ENCODE data around the gene TNRC6A. TPM values are rescaled to one million over a fixed set of nuclear protein-coding genes. Genes with fewer than 3 reads are reported as not detected.

TNRC6A gene
- total RNA-seq, 1 experiment from 2014 or later: 84.8 TPM

GRCh38 chr16:24774510-24774909 is 45.1 kb downstream of the TNRC6A start:
- Histone ChIP-seq H3K4me1 (replicated peaks; ENCODE audit: insufficient read depth) (peaks cover 10% of the 10 kb centered on the region), H3K27ac (no peak overlapping the region), H3K4me3 (no peak overlapping the region), H3K36me3 (ENCODE audit: low read depth) (peaks cover 48% of the 10 kb centered on the region), H4K20me1 (ENCODE audit: insufficient read depth) (peaks cover 29% of the 10 kb centered on the region), H2AFZ (no peak overlapping the region), H3K9me3 (ENCODE audit: insufficient read depth, low read depth) (no peaks in the 10 kb centered on the region), H3F3A (ENCODE audit: insufficient read depth, low read depth) (peaks cover 30% of the 10 kb centered on the region; the same call in 1 of the 2 replicates), H3K79me2 (ENCODE audit: low read depth) (peaks cover 50% of the 10 kb centered on the region), H3K27me3 (ENCODE audit: insufficient read depth, low read depth) (no peaks in the 10 kb centered on the region), H3K4me2 (no peak overlapping the region), H3K9me2 (ENCODE audit: insufficient read depth) (no peaks in the 10 kb centered on the region)
- ChIA-PET CTCF (no interaction called here), POLR2A (ENCODE audit: unreplicated experiment) (no interaction called here)
- TF ChIP-seq EZH2 (IDR thresholded peaks at IDR 0.05; ENCODE audit: low read depth) (no peak), CTCF (conservative IDR thresholded peaks at IDR 0.05) (no peak)
- no TSS peak for BruUV-seq (replicated peaks)
- intact Hi-C loops (cut with micrococcal nuclease; ENCODE audit: unreplicated experiment): loop anchor here (10.0 kb wide), 1 partner anchor 210 kb away; no protein-coding TSS in a partner anchor
- DNase-seq: no peak

GRCh38 chr16:24775455-24775854 is 46.0 kb downstream of the TNRC6A start:
- Histone ChIP-seq H3K4me3 (no peak overlapping the region), H3F3A (ENCODE audit: insufficient read depth, low read depth) (peaks cover 20% of the 10 kb centered on the region; the same call in 1 of the 2 replicates), H3K79me2 (ENCODE audit: low read depth) (peaks cover 45% of the 10 kb centered on the region), H3K9me3 (ENCODE audit: insufficient read depth, low read depth) (no peaks in the 10 kb centered on the region), H3K27me3 (ENCODE audit: insufficient read depth, low read depth) (no peaks in the 10 kb centered on the region), H2AFZ (no peak overlapping the region), H3K4me1 (replicated peaks; ENCODE audit: insufficient read depth) (peaks cover 10% of the 10 kb centered on the region), H3K27ac (no peak overlapping the region), H3K9me2 (ENCODE audit: insufficient read depth) (no peaks in the 10 kb centered on the region), H3K4me2 (no peak overlapping the region), H4K20me1 (ENCODE audit: insufficient read depth) (peaks cover 29% of the 10 kb centered on the region), H3K36me3 (ENCODE audit: low read depth) (peaks cover 51% of the 10 kb centered on the region)
- TF ChIP-seq CTCF (conservative IDR thresholded peaks at IDR 0.05) (no peak), EZH2 (IDR thresholded peaks at IDR 0.05; ENCODE audit: low read depth) (no peak)
- CTCF ChIA-PET: no interaction called here
- BruUV-seq (replicated peaks): no TSS peak
- intact Hi-C loops (cut with micrococcal nuclease; ENCODE audit: unreplicated experiment): loop anchor here (10.0 kb wide), 1 partner anchor 211 kb away; no protein-coding TSS in a partner anchor
- POLR2A ChIA-PET (ENCODE audit: unreplicated experiment): no interaction called here
- DNase-seq: no peak

GRCh38 chr16:24776501-24777220 is 47.2 kb downstream of the TNRC6A start:
- DNase-seq: no peak
- no TSS peak for BruUV-seq (replicated peaks)
- intact Hi-C loops (cut with micrococcal nuclease; ENCODE audit: unreplicated experiment): loop anchor here (10.0 kb wide), 1 partner anchor 212 kb away; no protein-coding TSS in a partner anchor
- Histone ChIP-seq H3K4me3 (no peak overlapping the region), H4K20me1 (ENCODE audit: insufficient read depth) (peaks cover 28% of the 10 kb centered on the region), H3K4me2 (no peak overlapping the region), H3K9me3 (ENCODE audit: insufficient read depth, low read depth) (no peaks in the 10 kb centered on the region), H3F3A (ENCODE audit: insufficient read depth, low read depth) (peaks cover 13% of the 10 kb centered on the region; the same call in 1 of the 2 replicates), H3K27ac (no peak overlapping the region), H3K36me3 (ENCODE audit: low read depth) (peaks cover 46% of the 10 kb centered on the region), H3K27me3 (ENCODE audit: insufficient read depth, low read depth) (no peaks in the 10 kb centered on the region), H3K79me2 (ENCODE audit: low read depth) (peaks cover 42% of the 10 kb centered on the region), H3K4me1 (replicated peaks; ENCODE audit: insufficient read depth) (peaks cover 5% of the 10 kb centered on the region), H2AFZ (no peak overlapping the region), H3K9me2 (ENCODE audit: insufficient read depth) (no peaks in the 10 kb centered on the region)
- POLR2A ChIA-PET (ENCODE audit: unreplicated experiment): interaction anchor here (0.6 kb wide), 2 partner anchors 191 to 213 kb away, joined by 7 read pairs; no protein-coding TSS in a partner anchor
- CTCF ChIA-PET: no interaction called here
- TF ChIP-seq EZH2 (IDR thresholded peaks at IDR 0.05; ENCODE audit: low read depth): no peak
